Stimulated activated CD4-positive, alpha-beta T cell treated with anti-CD3 and anti-CD28 coated beads, Interleukin-2, amount 100 ng/mL, for 4 hours (primary cell): ENCODE data around the gene CHD1.

Experiments
- DNase-seq: peaks from one replicate; pipeline ENCODE4 v3.0.0-alpha.2; 2020; ENCODE audit warnings: low read depth

CHD1 gene

DNA sequence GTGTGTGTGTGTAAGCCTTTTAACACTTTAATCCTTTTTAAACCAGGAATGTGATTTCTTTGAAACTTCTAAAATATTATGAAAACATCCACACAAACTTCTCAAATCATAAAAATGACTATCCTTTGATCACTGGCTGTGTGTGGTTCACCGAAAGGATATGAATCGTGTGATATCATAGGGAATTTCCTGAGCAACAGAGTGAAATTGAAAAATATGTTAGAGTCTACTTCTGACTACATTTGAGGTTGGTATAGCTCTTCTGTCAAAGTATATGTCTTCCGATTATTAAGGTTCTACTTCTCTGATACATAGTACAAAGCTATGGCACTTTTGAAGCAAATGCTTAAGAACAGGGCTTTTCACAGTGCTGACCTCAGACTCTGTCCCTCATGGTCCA is 115.1 kb downstream of the CHD1 start:
- no peak for DNase-seq

DNA sequence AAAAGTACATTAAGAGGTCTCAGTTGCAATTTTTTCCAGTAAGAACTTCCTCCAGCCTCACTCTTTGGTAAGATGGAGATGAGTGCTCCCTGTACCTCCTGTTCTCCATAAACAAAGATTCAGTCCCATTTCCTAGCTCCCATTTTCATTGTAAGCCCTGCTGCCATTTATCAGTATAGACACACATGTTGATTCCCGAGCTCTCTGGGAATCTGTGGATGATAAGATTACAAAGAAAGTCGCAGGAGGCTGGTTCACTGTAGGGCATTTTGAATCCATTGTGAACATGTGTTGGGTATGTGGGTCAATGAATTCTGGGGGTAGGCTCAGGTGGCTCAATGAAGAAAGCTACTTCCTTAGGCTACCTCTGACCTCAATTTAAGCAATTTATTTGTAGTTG is 118.6 kb downstream of the CHD1 start:
- DNase-seq = no peak

DNA sequence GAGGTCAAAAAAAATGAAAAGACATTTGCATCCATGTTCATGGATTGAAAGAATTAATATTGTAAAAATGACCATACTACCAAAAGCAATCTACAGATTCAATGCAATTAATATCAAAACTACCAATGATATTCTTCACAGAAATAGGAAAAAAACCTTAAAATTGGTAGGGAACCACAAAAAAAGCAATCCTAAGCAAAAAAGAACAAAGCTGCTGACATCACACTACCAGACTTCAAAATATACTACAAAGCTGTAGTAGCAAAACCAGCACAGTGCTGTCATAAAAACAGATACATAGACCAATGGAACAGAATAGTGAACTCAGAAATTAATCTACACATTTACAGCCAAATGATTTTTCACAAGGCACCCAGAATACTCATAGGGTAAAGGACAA is 121.0 kb downstream of the CHD1 start:
- DNase-seq = no peak

DNA sequence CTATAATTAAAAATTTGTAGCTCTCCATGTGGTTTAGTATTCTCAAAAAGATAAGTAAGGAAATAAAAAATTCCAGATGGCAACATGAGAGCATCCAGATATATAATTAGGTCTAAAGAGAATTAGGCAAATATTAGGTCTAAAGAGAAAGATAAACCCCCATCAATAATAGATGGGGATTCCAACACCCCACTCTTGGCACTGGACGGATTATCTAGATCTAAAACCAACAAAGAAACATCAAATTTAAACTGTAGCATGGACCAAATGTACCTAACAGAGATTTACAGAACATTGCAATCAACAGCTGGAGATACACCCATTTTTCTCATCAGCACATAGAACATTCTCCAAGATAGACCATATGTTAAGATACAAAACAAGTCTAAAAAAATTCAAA is 123.7 kb downstream of the CHD1 start:
- DNase-seq = no peak

DNA sequence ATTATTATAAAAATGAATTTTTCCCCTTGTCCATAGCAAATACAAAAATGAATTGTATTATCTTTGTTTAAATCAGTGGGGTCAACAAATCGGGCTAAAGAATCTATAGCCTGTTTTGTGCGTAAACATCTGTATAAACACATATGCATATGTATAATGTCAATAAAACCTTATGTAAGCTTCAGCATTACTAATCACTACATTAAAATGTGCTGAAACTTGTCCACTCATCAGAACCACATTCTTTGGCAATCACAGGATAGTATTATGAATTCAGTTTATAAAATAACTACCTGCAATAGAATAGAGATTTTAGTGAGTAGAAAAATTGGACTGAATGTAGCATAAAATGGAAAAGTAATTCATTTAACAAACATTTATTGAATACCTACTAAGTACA is 124.7 kb downstream of the CHD1 start:
- no peak for DNase-seq
